ENCODE data around the gene DTNB.
"Not testable (repeated sequence)": the region's sequence is repeated elsewhere in the genome, so short reads cannot be mapped to it uniquely, and the experiment has no call there.

The DTNB gene

GRCh38 chr2:25416674-25417073, 256.7 kb downstream of the DTNB start:
- Histone ChIP-seq H3K79me2 (ENCODE audit: low read length) (no peaks in the 10 kb centered on the region), H3K9ac (ENCODE audit: low read length) (no peak overlapping the region), H3K9me3 (ENCODE audit: insufficient read depth, low read length) (no peaks in the 10 kb centered on the region), H2AFZ (ENCODE audit: low read depth, low read length) (no peak overlapping the region), H3K4me2 (ENCODE audit: low read length) (no peak overlapping the region), H3K36me3 (replicated peaks; ENCODE audit: low read depth, low read length) (no peaks in the 10 kb centered on the region), H3K27me3 (ENCODE audit: low read depth, low read length) (no peaks in the 10 kb centered on the region), H3K27ac (ENCODE audit: low read length) (no peak overlapping the region; the same call in 1 of the 2 replicates), H3K4me3 (ENCODE audit: low read length) (no peak overlapping the region), H4K20me1 (ENCODE audit: insufficient read depth, low read length) (no peaks in the 10 kb centered on the region), H3K4me1 (ENCODE audit: low read length) (peaks cover 55% of the 10 kb centered on the region)
- TF ChIP-seq EZH2phosphoT487 (IDR thresholded peaks at IDR 0.05; ENCODE audit: low read depth) = no peak
- TF ChIP-seq, protein P1, sequence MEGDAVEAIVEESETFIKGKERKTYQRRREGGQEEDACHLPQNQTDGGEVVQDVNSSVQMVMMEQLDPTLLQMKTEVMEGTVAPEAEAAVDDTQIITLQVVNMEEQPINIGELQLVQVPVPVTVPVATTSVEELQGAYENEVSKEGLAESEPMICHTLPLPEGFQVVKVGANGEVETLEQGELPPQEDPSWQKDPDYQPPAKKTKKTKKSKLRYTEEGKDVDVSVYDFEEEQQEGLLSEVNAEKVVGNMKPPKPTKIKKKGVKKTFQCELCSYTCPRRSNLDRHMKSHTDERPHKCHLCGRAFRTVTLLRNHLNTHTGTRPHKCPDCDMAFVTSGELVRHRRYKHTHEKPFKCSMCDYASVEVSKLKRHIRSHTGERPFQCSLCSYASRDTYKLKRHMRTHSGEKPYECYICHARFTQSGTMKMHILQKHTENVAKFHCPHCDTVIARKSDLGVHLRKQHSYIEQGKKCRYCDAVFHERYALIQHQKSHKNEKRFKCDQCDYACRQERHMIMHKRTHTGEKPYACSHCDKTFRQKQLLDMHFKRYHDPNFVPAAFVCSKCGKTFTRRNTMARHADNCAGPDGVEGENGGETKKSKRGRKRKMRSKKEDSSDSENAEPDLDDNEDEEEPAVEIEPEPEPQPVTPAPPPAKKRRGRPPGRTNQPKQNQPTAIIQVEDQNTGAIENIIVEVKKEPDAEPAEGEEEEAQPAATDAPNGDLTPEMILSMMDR (IDR thresholded peaks at IDR 0.05; ENCODE audit: low read depth, low read length) = no peak

DNA sequence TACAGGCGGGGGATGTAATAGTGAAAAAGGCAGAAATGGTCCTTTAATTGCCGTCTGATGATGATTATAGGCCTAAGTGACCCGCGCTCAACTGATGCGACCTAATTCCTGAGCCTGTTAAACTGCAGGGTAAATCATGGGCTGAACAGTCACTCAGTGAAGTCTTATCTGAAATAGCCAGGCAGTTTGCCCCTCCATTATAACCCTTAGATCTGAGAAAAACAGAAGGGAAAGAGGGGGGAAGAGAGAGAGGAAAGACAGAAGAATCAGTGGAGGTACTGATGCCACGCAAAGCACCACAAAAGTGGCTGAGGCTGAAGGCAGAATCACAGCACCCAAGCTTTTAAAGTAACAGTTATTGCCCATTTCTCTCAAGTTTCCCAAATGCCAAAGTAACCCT, 258.6 kb downstream of the DTNB start:
- Histone ChIP-seq H3K79me2 (ENCODE audit: low read length) (no peaks in the 10 kb centered on the region), H3K4me3 (ENCODE audit: low read length) (no peak overlapping the region), H3K4me2 (ENCODE audit: low read length) (no peak overlapping the region), H3K4me1 (ENCODE audit: low read length) (peaks cover 55% of the 10 kb centered on the region), H4K20me1 (ENCODE audit: insufficient read depth, low read length) (no peaks in the 10 kb centered on the region), H2AFZ (ENCODE audit: low read depth, low read length) (no peak overlapping the region), H3K9ac (ENCODE audit: low read length) (no peak overlapping the region), H3K27ac (ENCODE audit: low read length) (no peak overlapping the region), H3K27me3 (ENCODE audit: low read depth, low read length) (no peaks in the 10 kb centered on the region), H3K36me3 (replicated peaks; ENCODE audit: low read depth, low read length) (no peaks in the 10 kb centered on the region), H3K9me3 (ENCODE audit: insufficient read depth, low read length) (no peaks in the 10 kb centered on the region)
- TF ChIP-seq, protein P1 (IDR thresholded peaks at IDR 0.05; ENCODE audit: low read depth, low read length) = no peak
- TF ChIP-seq EZH2phosphoT487 (IDR thresholded peaks at IDR 0.05; ENCODE audit: low read depth) = no peak

- not testable (repeated sequence) for H3K36me3 ChIP-seq (replicated peaks; ENCODE audit: low read depth, low read length); H3K4me2 ChIP-seq (ENCODE audit: low read length); H3K9me3 ChIP-seq (ENCODE audit: insufficient read depth, low read length); H3K9ac ChIP-seq (ENCODE audit: low read length); H2AFZ ChIP-seq (ENCODE audit: low read depth, low read length); H3K4me3 ChIP-seq (ENCODE audit: low read length); H3K27ac ChIP-seq (ENCODE audit: low read length); H4K20me1 ChIP-seq (ENCODE audit: insufficient read depth, low read length); H3K27me3 ChIP-seq (ENCODE audit: low read depth, low read length); H3K79me2 ChIP-seq (ENCODE audit: low read length)
- peaks cover 56% of the 10 kb centered on the region for H3K4me1 ChIP-seq (ENCODE audit: low read length)
These were observed 260.0 kb downstream of the DTNB start for GRCh38 chr2:25413409-25413808.

DNA sequence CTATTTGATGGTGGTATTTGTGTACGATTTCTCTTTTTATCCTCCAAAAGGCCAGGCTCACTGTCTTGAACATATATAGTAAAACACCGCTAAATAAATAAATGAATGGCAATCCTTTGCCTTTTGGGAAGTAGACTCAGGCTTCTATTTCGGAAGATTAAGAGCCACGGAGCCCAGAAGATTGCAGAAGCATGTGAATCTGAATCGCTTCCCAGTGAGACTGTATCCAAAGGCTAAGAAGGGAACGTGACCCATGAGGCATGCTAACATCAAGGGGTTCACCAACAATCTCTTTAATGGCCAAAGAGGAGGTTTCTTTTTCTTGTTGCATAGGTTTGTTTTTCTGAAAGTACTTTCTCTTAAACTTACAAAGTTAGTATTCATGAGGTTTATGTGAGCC, 261.6 kb downstream of the DTNB start:
- H3K4me2 ChIP-seq (ENCODE audit: low read length) = peak overlapping the region; percentile 57; the same call in 1 of the 2 replicates
- TF ChIP-seq, protein P1 (IDR thresholded peaks at IDR 0.05; ENCODE audit: low read depth, low read length) = no peak
- TF ChIP-seq EZH2phosphoT487 (IDR thresholded peaks at IDR 0.05; ENCODE audit: low read depth) = no peak
- H4K20me1 ChIP-seq (ENCODE audit: insufficient read depth, low read length) = no peaks in the 10 kb centered on the region
- peaks cover 40% of the 10 kb centered on the region for H3K4me1 ChIP-seq (ENCODE audit: low read length)
- H3K27me3 ChIP-seq (ENCODE audit: low read depth, low read length) = 0 out of 2 replicates have a peak, but pooled peaks cover 3% of the 10 kb centered on the region
- H3K36me3 ChIP-seq (replicated peaks; ENCODE audit: low read depth, low read length) = no peaks in the 10 kb centered on the region
- no peak overlapping the region for H2AFZ ChIP-seq (ENCODE audit: low read depth, low read length)
- no peak overlapping the region for H3K4me3 ChIP-seq (ENCODE audit: low read length)
- peak overlapping the region; percentile 3; the same call in 1 of the 2 replicates for H3K27ac ChIP-seq (ENCODE audit: low read length)
- no peak overlapping the region for H3K9ac ChIP-seq (ENCODE audit: low read length)
- no peaks in the 10 kb centered on the region for H3K9me3 ChIP-seq (ENCODE audit: insufficient read depth, low read length)
- no peaks in the 10 kb centered on the region for H3K79me2 ChIP-seq (ENCODE audit: low read length)
